Ishikawa (cell line): ENCODE measurements around the gene SLC44A1.

Experiments
- CREB1 ChIP-seq: IDR thresholded peaks from 2 replicates; pipeline ENCODE4 v1.6.1; 2012; ENCODE audit warnings: low read depth
- EGR1 ChIP-seq: IDR thresholded peaks from 2 replicates; pipeline ENCODE4 v1.6.1; 2012
- EP300 ChIP-seq: IDR thresholded peaks from 2 replicates; pipeline ENCODE4 v1.6.1; 2012; ENCODE audit warnings: borderline replicate concordance
- FOXM1 ChIP-seq: IDR thresholded peaks from 2 replicates; pipeline ENCODE4 v1.6.1; 2012; ENCODE audit warnings: low read depth, borderline replicate concordance
- MAX ChIP-seq: IDR thresholded peaks from 2 replicates; pipeline ENCODE4 v1.6.1; 2012
- RAD21 ChIP-seq: IDR thresholded peaks from 2 replicates; pipeline ENCODE4 v1.6.1; 2012; ENCODE audit warnings: low read depth
- REST ChIP-seq: IDR thresholded peaks from 2 replicates; pipeline ENCODE4 v1.6.1; 2012; ENCODE audit warnings: low read depth, mild to moderate bottlenecking
- TAF1 ChIP-seq: IDR thresholded peaks from 2 replicates; pipeline ENCODE4 v1.6.1; 2012; ENCODE audit warnings: low read depth, mild to moderate bottlenecking
- TCF12 ChIP-seq: IDR thresholded peaks from 2 replicates; pipeline ENCODE4 v1.6.1; 2012; ENCODE audit warnings: low read depth
- TEAD4 ChIP-seq: IDR thresholded peaks from 2 replicates; pipeline ENCODE4 v1.6.1; 2012
- YY1 ChIP-seq: IDR thresholded peaks from 2 replicates; pipeline ENCODE4 v1.6.1; 2012; ENCODE audit warnings: low read depth
- ZBTB7A ChIP-seq: IDR thresholded peaks from 2 replicates; pipeline ENCODE4 v1.6.1; 2012; ENCODE audit warnings: low read depth

DNA sequence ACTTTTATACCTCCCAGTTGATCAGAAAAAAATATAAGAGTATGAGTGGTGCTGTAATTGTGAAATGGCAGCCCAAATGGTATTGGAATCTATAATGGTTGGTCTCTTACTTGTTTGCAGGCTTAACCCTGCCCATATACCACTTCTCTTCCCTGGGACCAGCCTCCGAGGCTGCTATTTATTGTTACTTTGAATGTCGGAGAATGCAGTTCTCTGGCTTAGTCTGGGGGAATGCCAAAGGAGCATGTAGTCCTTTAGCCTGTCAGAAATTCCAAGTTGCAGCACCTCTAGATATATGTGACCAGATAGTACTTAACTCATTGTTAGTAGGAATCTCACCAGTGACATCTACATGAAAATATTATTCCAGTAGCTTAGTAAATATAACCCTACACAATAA is 47.5 kb downstream of the SLC44A1 start:
- TF ChIP-seq TAF1 = no peak
- TF ChIP-seq MAX = no peak
- no peak for TF ChIP-seq FOXM1
- no peak for TF ChIP-seq EGR1
- TF ChIP-seq TCF12 = no peak
- TF ChIP-seq EP300 = no peak
- no peak for TF ChIP-seq RAD21
- no peak for TF ChIP-seq YY1
- TF ChIP-seq TEAD4 = no peak
- no peak for TF ChIP-seq CREB1
- no peak for TF ChIP-seq ZBTB7A
- TF ChIP-seq REST = no peak
